B cell (primary cell): ENCODE data around the gene TMEM38B.

ENCODE experiments used
- EZH2 ChIP-seq: IDR thresholded peaks from 2 replicates; pipeline ENCODE4 v1.6.1; 2012; ENCODE audit warnings: borderline replicate concordance, low read depth, mild to moderate bottlenecking, moderate library complexity, low read length; ENCODE audit not compliant: insufficient read depth, poor library complexity, severe bottlenecking
- TF ChIP-seq, protein P1 (sequence below): fragments of 200-600 bp; IDR thresholded peaks from one replicate; pipeline ENCODE4 v1.8.0; 2022; ENCODE audit warnings: antibody characterized with exemption, mild to moderate bottlenecking

DNA sequence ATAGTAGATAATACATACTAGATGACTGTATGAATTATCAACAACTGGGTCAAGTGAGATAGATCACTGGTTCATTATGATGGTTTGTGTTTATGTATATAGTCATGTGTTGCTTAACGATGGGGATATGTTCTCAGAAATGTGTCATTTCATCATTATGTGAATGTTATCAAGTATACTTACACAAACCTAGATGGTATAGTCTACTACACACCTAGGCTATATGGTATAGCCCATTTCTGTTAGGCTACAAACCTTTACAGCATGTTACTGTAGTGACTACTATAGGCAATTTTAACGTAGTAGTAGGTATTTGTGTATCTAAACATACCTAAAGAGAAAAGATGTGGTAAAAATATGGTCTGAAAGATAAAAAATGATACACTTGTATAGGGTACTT lies 31.0 kb downstream of the TMEM38B start:
- TF ChIP-seq, protein P1, sequence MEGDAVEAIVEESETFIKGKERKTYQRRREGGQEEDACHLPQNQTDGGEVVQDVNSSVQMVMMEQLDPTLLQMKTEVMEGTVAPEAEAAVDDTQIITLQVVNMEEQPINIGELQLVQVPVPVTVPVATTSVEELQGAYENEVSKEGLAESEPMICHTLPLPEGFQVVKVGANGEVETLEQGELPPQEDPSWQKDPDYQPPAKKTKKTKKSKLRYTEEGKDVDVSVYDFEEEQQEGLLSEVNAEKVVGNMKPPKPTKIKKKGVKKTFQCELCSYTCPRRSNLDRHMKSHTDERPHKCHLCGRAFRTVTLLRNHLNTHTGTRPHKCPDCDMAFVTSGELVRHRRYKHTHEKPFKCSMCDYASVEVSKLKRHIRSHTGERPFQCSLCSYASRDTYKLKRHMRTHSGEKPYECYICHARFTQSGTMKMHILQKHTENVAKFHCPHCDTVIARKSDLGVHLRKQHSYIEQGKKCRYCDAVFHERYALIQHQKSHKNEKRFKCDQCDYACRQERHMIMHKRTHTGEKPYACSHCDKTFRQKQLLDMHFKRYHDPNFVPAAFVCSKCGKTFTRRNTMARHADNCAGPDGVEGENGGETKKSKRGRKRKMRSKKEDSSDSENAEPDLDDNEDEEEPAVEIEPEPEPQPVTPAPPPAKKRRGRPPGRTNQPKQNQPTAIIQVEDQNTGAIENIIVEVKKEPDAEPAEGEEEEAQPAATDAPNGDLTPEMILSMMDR, result no peak
- no peak for TF ChIP-seq EZH2
